GM12864 (cell line): Measurements from ENCODE around the gene FSTL4.

ENCODE experiments used
- DNase-seq: peaks from one replicate; pipeline ENCODE4 v3.0.0-alpha.2; 2011; ENCODE audit warnings: low read depth
- H3K4me3 ChIP-seq: 2 replicates; pipeline ENCODE4 v1.5.1; 2011; ENCODE audit warnings: mild to moderate bottlenecking, low read depth, low read length, control low read depth
- TF ChIP-seq, protein P1 (sequence below): IDR thresholded peaks from 2 replicates; pipeline ENCODE4 v1.5.1; 2011; ENCODE audit warnings: low read depth, mild to moderate bottlenecking, moderate library complexity, low read length, control low read depth, inconsistent platforms; ENCODE audit errors: missing control alignments

FSTL4 gene

DNA sequence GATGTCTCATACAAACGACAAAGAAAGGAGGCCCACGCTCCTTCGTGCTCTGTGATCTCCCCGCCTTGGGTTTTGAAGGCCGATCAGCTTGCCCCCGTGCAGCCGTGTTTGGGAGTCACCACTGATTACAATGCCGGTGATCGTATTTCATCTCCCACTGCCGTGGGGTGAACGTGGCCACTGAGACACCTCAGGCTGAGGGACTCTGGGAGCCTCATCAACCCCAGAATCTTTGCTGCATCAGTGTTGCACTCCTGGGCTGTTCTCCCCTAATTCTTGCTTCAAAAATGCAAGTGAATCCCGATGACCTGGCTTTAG lies 366.3 kb downstream of the FSTL4 start:
- TF ChIP-seq, protein P1, sequence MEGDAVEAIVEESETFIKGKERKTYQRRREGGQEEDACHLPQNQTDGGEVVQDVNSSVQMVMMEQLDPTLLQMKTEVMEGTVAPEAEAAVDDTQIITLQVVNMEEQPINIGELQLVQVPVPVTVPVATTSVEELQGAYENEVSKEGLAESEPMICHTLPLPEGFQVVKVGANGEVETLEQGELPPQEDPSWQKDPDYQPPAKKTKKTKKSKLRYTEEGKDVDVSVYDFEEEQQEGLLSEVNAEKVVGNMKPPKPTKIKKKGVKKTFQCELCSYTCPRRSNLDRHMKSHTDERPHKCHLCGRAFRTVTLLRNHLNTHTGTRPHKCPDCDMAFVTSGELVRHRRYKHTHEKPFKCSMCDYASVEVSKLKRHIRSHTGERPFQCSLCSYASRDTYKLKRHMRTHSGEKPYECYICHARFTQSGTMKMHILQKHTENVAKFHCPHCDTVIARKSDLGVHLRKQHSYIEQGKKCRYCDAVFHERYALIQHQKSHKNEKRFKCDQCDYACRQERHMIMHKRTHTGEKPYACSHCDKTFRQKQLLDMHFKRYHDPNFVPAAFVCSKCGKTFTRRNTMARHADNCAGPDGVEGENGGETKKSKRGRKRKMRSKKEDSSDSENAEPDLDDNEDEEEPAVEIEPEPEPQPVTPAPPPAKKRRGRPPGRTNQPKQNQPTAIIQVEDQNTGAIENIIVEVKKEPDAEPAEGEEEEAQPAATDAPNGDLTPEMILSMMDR: no peak
- no peak overlapping the region for H3K4me3 ChIP-seq
- DNase-seq: no peak

DNA sequence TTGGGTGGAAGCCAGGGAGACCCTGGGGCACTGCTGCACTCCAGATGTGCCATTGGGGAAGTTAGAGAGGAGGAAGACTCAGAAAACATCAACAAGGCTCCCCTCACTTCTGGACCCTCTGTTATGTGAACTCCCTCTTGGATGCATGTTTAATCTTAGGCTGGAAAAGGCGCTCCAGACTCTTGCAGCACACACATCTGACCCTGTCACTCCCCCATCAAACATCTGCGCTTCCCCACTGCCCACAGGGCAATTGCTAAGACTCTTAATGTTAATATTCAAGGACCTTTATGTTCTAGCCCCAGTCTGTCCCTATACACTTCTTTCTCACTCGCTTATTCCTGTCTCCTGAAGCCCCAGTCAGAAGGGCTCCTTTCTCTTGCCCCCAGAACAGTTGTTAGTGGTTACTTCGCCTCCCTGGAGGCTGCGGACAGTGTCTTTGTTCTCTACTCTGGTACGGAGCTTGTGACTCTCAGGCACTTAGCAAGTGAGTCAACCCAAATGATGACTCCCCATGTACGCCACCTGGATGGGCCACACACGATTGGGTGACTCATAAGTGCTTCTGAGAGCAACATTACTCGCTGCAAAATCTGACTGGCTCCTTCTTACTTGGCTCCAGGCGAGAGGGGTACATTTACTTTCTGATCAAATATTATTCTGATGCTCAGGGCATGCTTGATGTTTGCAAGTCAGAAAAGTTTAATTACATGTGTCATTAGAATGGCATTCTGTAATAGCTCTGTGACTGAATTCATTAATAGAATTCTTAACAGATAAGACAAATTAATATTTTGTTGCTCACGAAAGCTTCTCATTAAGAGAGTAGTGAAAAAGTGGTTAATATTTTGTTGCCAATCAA lies 366.9 kb downstream of the FSTL4 start:
- TF ChIP-seq, protein P1: no peak
- H3K4me3 ChIP-seq: no peak overlapping the region
- no peak for DNase-seq

DNA sequence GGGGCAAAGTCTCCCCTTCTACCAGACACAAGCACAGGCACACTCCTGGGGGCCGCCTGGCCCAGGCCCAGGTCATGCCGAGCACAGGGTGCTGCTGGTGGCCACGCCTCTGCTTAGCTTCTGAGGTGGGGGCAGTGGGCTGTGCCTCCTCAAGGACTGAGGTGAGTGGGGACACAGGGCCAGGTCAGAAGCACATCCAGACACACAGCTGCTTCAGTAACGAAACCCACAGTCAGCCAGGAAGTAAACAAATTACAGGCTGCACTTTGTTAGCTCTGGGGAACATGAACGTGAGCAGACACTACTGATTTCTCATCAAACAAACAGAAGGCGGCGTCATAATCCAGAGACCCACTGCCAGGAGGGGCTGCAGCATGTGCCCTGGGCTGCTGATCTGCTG lies 368.1 kb downstream of the FSTL4 start:
- no peak overlapping the region for H3K4me3 ChIP-seq
- TF ChIP-seq, protein P1: no peak
- peak; percentile 38 for DNase-seq

DNA sequence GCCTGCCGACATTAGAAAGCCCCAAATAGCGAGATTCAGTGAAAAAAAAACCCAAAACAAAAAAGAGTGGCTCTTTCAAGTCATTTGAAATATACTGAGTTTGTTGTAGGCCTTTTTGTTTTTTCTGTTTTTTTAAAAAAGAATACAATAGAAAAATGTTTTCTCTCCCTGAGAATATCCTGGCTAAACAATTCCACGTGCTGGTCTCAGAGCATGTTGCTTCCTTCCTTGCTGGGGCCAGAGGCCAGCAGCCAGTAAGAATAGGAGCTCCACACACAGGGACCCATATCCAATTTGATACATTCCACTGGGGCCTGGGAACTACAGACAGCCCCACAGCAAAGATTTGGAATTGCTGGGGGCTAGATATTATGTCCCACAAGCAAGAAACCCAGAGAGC lies 369.1 kb downstream of the FSTL4 start:
- no peak overlapping the region for H3K4me3 ChIP-seq
- TF ChIP-seq, protein P1: no peak
- DNase-seq: no peak

DNA sequence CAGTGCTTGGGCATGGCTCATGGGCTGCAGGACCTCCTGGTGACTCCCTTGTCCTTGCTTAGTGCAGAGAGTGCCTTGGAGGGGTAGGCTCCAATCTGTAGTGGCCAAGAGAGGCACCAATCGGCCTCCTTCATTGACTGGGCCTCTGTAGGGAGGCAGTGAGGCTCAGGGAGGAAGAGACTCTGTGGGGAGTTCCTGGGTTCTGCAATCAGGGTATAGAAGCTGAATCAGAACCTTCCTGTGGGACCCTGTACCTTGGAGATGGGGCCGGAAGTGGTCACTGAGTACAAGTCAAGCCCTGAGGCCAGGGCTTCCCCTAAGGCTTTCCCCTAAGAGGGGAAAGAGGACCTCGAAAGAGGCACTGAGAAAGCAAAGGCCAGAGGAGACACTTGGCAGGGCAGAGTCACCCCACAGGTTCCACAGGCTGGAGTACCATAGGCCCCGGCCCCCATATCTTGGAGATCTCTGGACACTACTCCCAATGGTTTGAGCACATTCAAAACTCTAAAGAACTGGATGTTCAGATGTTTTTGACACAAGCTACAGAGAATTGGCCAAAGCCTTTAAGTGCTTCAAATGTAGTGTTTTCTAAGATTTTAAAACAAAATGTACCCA lies 370.0 kb downstream of the FSTL4 start:
- no peak overlapping the region for H3K4me3 ChIP-seq
- peak; percentile 45 for DNase-seq
- TF ChIP-seq, protein P1: no peak

DNA sequence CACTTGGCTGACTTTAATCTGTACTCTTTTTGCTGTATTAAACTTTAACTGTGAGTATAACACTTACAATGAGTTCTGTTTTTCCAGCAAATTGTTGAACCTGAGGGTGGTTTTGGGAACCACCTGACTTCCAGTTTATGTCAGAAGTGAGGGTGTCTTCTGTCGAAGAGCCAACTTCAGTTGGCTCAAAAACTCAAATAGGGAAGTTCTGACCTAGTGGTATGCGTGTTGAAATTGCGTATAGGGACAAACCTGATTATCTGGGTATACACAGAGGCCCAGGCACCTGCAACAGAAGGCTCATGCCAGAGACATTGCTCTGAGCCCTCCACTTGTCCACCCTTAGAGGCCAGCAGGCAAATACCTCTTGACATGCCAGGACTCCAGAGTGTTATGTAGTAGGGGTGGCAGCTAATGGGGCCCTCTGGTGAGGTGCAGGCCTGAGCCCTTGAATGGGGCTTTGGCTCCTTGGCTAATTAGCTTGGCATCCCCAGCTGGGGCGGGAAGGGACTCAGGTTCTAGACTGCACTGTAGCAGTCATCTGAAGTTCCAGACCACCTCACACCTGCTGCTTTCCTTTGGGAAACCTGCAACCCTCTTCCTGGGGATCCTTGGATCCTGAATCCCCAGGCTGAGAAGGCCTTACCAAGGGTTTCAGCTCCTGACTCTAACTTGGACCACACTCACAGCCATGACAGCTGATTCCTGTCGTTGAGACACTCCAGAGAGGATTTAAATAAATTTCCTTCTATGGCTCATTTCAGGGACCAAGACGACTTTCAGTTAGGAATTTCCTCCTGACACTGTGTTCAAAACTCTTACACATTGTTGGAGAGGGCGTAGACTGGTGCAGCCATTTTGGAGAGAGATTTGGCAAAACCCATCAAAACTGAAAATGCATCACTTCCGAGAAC lies 370.9 kb downstream of the FSTL4 start:
- no peak for DNase-seq
- TF ChIP-seq, protein P1: no peak
- H3K4me3 ChIP-seq: no peak overlapping the region
